Esophagus muscularis mucosa (tissue), 4 donors: ENCODE results near the gene ZNF524. TPM values are rescaled to one million over a fixed set of nuclear protein-coding genes. Genes with fewer than 3 reads are reported as not detected.

Experiments
- DNase-seq: peaks from one replicate; pipeline ENCODE4 v3.0.0-alpha.2; 2017; ENCODE audit errors: extremely low spot score
- H3K27ac ChIP-seq, 4 donors: fragments of 200-600 bp; sonication (generic); replicated peaks in 1 of 4; 1 replicate in 3 of 4; 2 replicates in 1 of 4; pipeline ENCODE4 v1.5.1; 2016 to 2019; ENCODE audit warnings: mild to moderate bottlenecking in 1 of 4
- H3K27me3 ChIP-seq, 4 donors: fragments of 200-600 bp; sonication (generic); one replicate each; pipeline versions ENCODE4 v1.5.1 to v1.6.0; 2016 to 2019
- H3K36me3 ChIP-seq, 4 donors: fragments of 200-600 bp; sonication (generic); one replicate each; pipeline ENCODE4 v1.5.1; 2016 to 2019
- H3K4me1 ChIP-seq, 4 donors: fragments of 200-600 bp; sonication (generic); one replicate each; pipeline ENCODE4 v1.5.1; 2016 to 2019
- H3K4me3 ChIP-seq, 4 donors: fragments of 200-600 bp; sonication (generic); 1 replicate in 2 of 4; 2 replicates in 2 of 4; pipeline ENCODE4 v1.5.1; 2016 to 2019; ENCODE audit warnings: mild to moderate bottlenecking in 4 of 4, moderate library complexity in 1 of 4
- H3K9me3 ChIP-seq, 4 donors: fragments of 200-600 bp; sonication (generic); 1 replicate in 3 of 4; 2 replicates in 1 of 4; pipeline ENCODE4 v1.5.1; 2016 to 2019
- EP300 ChIP-seq: sonication (generic); formaldehyde crosslinking; IDR thresholded peaks from one replicate; pipeline ENCODE4 v1.6.1; 2017; ENCODE audit warnings: antibody characterized with exemption
- POLR2A ChIP-seq: fragments of 450-650 bp; IDR thresholded peaks from one replicate; pipeline ENCODE4 v1.6.1; 2017; ENCODE audit warnings: antibody characterized with exemption, moderate library complexity, mild to moderate bottlenecking, low read depth
- POLR2AphosphoS5 ChIP-seq, 2 donors: sonication (generic); formaldehyde crosslinking; IDR thresholded peaks; one replicate each; pipeline ENCODE4 v1.6.1; 2017; ENCODE audit warnings: antibody characterized with exemption in 2 of 2
- WGBS: methylation state at CpG from one replicate; pipeline ENCODE4 v1.1.5; 2018; 5-methylcytosine and 5-hydroxymethylcytosine counted together
- intact Hi-C: fragments of 100-400 bp; cut with DNase I; formaldehyde crosslinking; loops from one replicate; pipeline ENCODE4 v1.15.1; 2023
- total RNA-seq, 4 donors: library from RNA; depleted of rRNA; stranded (reverse); fragments of >200 nt; gene quantifications; one replicate each; pipeline versions ENCODE4 v1.1.0 to v1.2.1, GENCODE V29; 2016
- TF ChIP-seq, protein P1 (sequence below), 3 experiments: fragments of 200-600 bp in 2 of 3; fragments of 450-650 bp in 1 of 3; sonication (generic) in 2 of 3; IDR thresholded peaks; one replicate each; pipeline ENCODE4 v1.5.1; 2017 to 2019; ENCODE audit warnings: antibody characterized with exemption in 3 of 3, mild to moderate bottlenecking in 2 of 3, moderate library complexity in 1 of 3

ZNF524 gene
- total RNA-seq, 4 donors from 2014 or later: 20.5 to 36.2 (median 27.9) TPM

DNA sequence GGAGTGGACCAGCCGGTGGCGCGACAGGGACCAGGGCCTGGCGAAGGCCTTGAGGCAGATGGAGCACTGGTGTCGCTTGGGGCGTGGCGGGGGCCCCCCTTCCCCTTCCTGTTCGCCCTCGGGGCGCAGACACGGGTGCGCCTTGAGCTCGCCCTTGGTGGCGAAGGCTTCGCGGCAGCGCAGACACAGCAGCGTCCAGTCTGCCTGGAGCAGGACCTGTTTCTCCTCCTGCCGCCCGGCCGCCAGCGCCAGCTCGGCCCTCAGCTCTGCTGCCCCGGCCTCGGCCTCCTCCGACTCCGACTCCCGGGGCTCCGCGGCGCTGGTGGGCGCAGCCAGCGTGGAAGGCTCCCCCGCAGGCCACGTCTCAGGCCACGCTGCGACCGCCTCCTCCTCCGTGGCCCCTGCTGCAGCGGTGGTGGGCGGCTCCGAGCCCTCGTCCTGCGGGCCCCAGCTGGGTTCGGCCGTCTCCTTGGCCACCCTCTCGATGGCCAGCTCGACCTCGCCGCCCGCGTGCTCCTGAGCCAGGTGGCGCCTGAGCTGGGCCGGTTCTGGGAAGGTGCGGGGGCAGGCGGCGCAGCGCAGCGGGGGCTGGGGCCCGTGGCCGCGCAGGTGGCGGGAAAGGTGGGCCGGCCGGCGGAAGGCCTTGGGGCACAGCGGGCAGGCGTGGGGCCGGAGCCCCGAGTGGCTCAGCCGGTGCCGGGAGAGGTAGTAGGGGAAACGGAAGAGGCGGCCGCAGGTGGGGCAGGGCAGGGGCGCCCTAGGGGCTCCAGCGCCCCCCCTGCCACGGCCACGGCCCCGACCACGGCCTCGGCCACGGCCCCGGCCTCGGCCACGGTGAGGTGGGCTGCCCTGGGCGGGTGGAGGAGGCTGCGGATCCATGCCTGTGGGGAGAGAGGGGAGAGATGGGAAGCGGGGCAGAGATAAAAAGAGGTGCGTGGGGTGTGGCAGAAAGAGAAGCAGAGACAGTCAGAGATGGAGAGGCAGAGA is 21.0 kb upstream of the ZNF524 start:
- Histone ChIP-seq H3K9me3 (no peaks in the 10 kb centered on the region), H3K36me3 (peaks cover 19 to 27% (median 25%) of the 10 kb centered on the region in 4 donors), H3K4me1 (peaks cover 12 to 32% (median 26%) of the 10 kb centered on the region in 4 donors), H3K27ac (peak overlapping the region in 3 of 4 donors; percentile 86 to 92 (median 89)), H3K27me3 (no peaks in the 10 kb centered on the region), H3K4me3 (peak overlapping the region; percentile 67 to 98 (median 80))
- WGBS: 92% methylated on average over 73 of the region's 90 CpGs
- no peak for TF ChIP-seq POLR2A
- no peak for TF ChIP-seq EP300
- no peak for TF ChIP-seq POLR2AphosphoS5 (IDR thresholded peaks at IDR 0.05)
- TF ChIP-seq, protein P1, sequence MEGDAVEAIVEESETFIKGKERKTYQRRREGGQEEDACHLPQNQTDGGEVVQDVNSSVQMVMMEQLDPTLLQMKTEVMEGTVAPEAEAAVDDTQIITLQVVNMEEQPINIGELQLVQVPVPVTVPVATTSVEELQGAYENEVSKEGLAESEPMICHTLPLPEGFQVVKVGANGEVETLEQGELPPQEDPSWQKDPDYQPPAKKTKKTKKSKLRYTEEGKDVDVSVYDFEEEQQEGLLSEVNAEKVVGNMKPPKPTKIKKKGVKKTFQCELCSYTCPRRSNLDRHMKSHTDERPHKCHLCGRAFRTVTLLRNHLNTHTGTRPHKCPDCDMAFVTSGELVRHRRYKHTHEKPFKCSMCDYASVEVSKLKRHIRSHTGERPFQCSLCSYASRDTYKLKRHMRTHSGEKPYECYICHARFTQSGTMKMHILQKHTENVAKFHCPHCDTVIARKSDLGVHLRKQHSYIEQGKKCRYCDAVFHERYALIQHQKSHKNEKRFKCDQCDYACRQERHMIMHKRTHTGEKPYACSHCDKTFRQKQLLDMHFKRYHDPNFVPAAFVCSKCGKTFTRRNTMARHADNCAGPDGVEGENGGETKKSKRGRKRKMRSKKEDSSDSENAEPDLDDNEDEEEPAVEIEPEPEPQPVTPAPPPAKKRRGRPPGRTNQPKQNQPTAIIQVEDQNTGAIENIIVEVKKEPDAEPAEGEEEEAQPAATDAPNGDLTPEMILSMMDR (IDR thresholded peaks at IDR 0.05): no peak
- no peak for DNase-seq
- intact Hi-C loops: no loop called here

DNA sequence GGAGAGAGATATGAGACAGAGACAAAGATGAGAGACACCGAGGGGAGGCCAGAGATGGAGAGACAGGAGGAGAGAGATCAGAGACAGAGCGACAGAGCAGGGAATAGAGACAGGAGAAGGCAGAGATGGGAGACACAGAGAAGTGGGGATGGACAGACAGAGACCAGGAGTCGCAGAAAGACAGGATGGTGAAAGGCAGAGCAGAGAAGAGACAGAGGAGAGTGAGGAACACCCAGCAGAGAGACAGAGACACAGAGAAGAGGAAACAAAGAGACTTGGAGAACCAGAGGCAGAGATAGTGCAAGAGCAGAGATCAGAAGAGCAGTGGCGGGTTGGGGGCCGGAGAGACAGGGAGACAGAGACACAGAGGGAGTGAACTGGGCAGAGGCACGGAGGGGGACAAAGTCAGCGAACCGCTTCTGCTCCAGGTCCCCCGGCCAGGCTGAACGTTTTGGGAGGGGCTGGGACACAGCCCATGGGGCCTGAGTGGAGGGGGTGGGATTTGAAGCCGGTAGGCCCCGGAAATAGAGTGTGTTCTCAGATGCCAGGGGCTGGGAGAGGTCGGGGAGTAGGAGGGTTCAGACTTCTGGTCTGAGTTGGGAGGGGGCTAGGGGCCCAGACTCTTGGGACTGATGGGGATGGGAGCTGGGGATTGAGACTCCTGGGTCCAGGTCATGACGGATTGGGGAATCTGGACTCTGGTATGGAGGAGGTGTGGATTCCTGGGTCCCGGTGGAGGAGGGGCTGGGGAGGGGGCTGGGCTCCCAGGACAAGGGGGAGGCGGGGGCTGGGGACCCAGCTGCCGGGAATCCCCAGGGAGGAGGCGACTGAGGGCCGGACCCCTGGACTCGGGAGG is 20.1 kb upstream of the ZNF524 start:
- Histone ChIP-seq H3K4me1 (peaks cover 12 to 32% (median 26%) of the 10 kb centered on the region in 4 donors), H3K36me3 (peaks cover 19 to 27% (median 25%) of the 10 kb centered on the region in 4 donors), H3K4me3 (peak overlapping the region; percentile 67 to 98 (median 80)), H3K27me3 (no peaks in the 10 kb centered on the region), H3K27ac (peak overlapping the region; percentile 86 to 95 (median 90)), H3K9me3 (no peaks in the 10 kb centered on the region)
- TF ChIP-seq POLR2A: no peak
- TF ChIP-seq, protein P1 (IDR thresholded peaks at IDR 0.05): no peak
- TF ChIP-seq EP300: no peak
- TF ChIP-seq POLR2AphosphoS5 (IDR thresholded peaks at IDR 0.05): no peak
- 13% methylated on average over 16 of the region's 20 CpGs for WGBS
- intact Hi-C loops: loop anchor here (2.0 kb wide), 1 partner anchor 63 kb away; no protein-coding TSS in a partner anchor
- no peak for DNase-seq

DNA sequence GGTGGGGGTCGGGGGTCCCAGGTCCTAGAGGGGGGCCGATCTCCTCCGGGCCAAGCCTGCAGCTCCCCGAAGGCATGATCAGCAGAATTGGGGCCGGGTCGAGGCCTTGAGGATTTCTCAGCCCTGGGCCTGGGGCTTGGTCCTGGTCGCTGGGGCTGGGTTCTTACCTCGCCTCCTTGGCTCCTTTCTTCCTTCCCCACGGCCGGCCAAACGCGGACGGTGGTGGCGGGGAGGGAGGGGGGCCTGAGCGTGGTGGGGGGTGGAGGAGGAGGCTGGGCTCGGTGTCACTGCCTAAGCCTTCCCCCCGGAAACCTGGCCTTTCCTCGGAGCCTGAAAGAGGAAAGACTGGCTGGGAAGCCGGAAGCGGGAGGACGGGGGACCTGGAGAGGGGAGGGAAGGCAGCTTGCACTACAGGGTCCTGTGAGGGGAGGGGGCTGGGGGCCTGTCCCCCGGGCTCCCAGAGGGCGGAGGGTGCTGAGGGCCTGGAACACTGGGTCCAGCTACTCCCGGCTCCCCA is 19.4 kb upstream of the ZNF524 start, which contains the start of gene ZNF579:
TSS of gene ZNF579 (minus strand) at position 221 of the 517 bp plus-strand sequence. CDS start 1,209 bp downstream, outside the sequence.
- peaks cover 19 to 27% (median 25%) of the 10 kb centered on the region in 4 donors for H3K36me3 ChIP-seq
- TF ChIP-seq POLR2AphosphoS5 (IDR thresholded peaks at IDR 0.05) (peak; percentile 65 to 70), POLR2A (no peak), EP300 (no peak)
- TF ChIP-seq, protein P1 (IDR thresholded peaks at IDR 0.05): peak in 1 of 3 experiments; percentile 9
- WGBS: 1% methylated on average over 16 of the region's 24 CpGs
- intact Hi-C loops: loop anchor here (2.0 kb wide), 1 partner anchor 64 kb away; no protein-coding TSS in a partner anchor
- peaks cover 0 to under 1% (median 0%) of the 10 kb centered on the region in 4 donors for H3K27me3 ChIP-seq
- DNase-seq: peak; percentile 96
- peaks cover 14 to 36% (median 31%) of the 10 kb centered on the region in 4 donors for H3K4me1 ChIP-seq
- H3K27ac ChIP-seq: peak within 1 kb of the TSS; percentile 86 to 95 (median 90)
- H3K9me3 ChIP-seq: no peaks in the 10 kb centered on the region
- peak within 1 kb of the TSS; percentile 67 to 98 (median 80) for H3K4me3 ChIP-seq

DNA sequence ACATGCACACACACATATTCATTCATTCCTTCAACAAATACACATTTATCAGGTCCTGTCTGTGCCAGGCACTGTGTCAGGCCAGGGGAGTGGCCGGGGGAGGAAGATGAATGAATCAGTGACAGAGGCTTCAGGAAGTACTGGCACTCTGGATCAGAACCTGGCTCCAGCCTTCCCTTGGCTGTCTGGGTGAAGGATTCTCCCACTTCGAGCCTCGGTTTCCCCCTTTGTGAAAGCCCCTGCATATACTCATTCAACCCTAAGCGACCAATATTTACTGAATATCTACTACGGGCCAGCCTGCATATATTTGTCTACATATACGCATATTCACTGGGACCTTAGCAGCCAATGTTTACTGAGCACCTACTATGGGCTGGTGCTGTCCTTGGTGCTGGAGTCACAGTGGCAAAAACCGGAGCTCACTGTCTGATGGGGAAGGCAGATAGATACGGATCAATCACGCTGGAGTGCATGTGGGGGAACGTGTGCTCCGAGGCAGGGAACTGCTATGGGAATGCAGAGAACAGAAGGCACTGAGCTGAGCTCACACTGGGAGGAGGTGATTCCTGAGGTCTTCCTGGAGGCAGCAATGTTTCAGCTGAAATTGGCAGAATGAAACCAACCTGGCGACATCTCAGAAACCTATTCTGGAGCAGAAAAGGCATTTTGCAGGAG is 18.8 kb upstream of the ZNF524 start:
- Histone ChIP-seq H3K4me1 (peaks cover 20 to 42% (median 37%) of the 10 kb centered on the region in 4 donors), H3K27me3 (peaks cover 0 to 6% (median 0%) of the 10 kb centered on the region in 4 donors), H3K4me3 (peak overlapping the region; percentile 67 to 98 (median 80)), H3K27ac (peak overlapping the region; percentile 86 to 95 (median 90)), H3K36me3 (peaks cover 19 to 27% (median 25%) of the 10 kb centered on the region in 4 donors), H3K9me3 (no peaks in the 10 kb centered on the region)
- DNase-seq: no peak
- TF ChIP-seq, protein P1 (IDR thresholded peaks at IDR 0.05): no peak
- TF ChIP-seq POLR2A (no peak), POLR2AphosphoS5 (IDR thresholded peaks at IDR 0.05) (no peak), EP300 (no peak)
- WGBS: 35% methylated on average over 12 of the region's 12 CpGs
- intact Hi-C loops: loop anchor here (2.0 kb wide), 1 partner anchor 64 kb away; no protein-coding TSS in a partner anchor
